Chondrocyte (in vitro differentiated cells): ENCODE data around the gene LRFN2. TPM values are rescaled to one million over a fixed set of nuclear protein-coding genes. Genes with fewer than 3 reads are reported as not detected.
A peak's percentile ranks its signal among the peaks of the same experiment; 100 is the strongest.

Experiments
- DNase-seq: peaks from one replicate; pipeline ENCODE4 v3.0.0; 2021; ENCODE audit warnings: mixed read lengths, low spot score
- H3K27ac Mint-ChIP-seq: one replicate; pipeline ENCODE4 v1.8.0; 2021; ENCODE audit warnings: mild to moderate bottlenecking, moderate library complexity, mixed read lengths; ENCODE audit not compliant: unreplicated experiment
- H3K27me3 Mint-ChIP-seq: 2 replicates; pipeline ENCODE4 v1.8.0; 2021; ENCODE audit warnings: low read depth, mixed read lengths
- H3K36me3 Mint-ChIP-seq: 2 replicates; pipeline ENCODE4 v1.8.0; 2021; ENCODE audit warnings: low read depth, mixed read lengths
- H3K4me1 Mint-ChIP-seq: 2 replicates; pipeline ENCODE4 v1.8.0; 2021; ENCODE audit warnings: low read depth, mild to moderate bottlenecking, mixed read lengths
- H3K4me3 Mint-ChIP-seq: one replicate; pipeline ENCODE4 v1.8.0; 2021; ENCODE audit warnings: mild to moderate bottlenecking, moderate library complexity, mixed read lengths; ENCODE audit not compliant: unreplicated experiment
- H3K9me3 Mint-ChIP-seq: 2 replicates; pipeline ENCODE4 v1.8.0; 2021; ENCODE audit warnings: low read depth, mixed read lengths
- total RNA-seq: library from RNA; stranded (reverse); gene quantifications from 3 replicates; pipeline ENCODE4 v1.2.1, GENCODE V29; 2021
- TF ChIP-seq, protein P1 (sequence below): fragments of 200-600 bp; sonication (generic); IDR thresholded peaks from 2 replicates; pipeline ENCODE4 v1.5.0; 2021; ENCODE audit warnings: antibody characterized with exemption, mild to moderate bottlenecking, moderate library complexity

LRFN2 gene
- total RNA-seq, 1 donor from 2014 or later = 0.05 TPM

DNA sequence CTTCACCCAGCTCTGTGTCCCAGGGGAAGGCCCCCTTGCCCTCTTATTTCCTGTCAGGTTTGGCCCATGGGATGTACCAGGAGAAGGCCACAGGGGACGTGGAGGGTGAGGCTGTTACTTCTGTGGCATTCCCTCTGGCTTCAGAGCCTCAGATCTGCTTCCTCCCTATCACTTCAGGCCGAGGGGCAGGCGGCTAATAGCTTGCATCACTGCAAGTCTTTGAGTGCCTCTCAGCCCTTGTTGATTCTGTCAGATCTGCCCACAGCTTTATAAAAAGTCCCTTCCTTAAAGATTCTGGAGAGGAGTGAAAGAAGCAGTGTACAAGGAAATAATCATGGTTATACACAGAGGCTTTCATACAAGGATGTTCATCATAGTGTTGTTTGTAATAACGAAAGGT, 86.9 kb downstream of the LRFN2 start:
- no peak for DNase-seq
- Mint-ChIP-seq H3K27me3 (peaks cover 21% of the 10 kb centered on the region), H3K9me3 (no peaks in the 10 kb centered on the region), H3K4me3 (no peak overlapping the region), H3K4me1 (peaks cover 3% of the 10 kb centered on the region), H3K27ac (no peak overlapping the region), H3K36me3 (no peaks in the 10 kb centered on the region)
- TF ChIP-seq, protein P1, sequence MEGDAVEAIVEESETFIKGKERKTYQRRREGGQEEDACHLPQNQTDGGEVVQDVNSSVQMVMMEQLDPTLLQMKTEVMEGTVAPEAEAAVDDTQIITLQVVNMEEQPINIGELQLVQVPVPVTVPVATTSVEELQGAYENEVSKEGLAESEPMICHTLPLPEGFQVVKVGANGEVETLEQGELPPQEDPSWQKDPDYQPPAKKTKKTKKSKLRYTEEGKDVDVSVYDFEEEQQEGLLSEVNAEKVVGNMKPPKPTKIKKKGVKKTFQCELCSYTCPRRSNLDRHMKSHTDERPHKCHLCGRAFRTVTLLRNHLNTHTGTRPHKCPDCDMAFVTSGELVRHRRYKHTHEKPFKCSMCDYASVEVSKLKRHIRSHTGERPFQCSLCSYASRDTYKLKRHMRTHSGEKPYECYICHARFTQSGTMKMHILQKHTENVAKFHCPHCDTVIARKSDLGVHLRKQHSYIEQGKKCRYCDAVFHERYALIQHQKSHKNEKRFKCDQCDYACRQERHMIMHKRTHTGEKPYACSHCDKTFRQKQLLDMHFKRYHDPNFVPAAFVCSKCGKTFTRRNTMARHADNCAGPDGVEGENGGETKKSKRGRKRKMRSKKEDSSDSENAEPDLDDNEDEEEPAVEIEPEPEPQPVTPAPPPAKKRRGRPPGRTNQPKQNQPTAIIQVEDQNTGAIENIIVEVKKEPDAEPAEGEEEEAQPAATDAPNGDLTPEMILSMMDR = no peak

GRCh38 chr6:40499215-40499614, 87.9 kb downstream of the LRFN2 start:
- TF ChIP-seq, protein P1 = no peak
- no peak overlapping the region for H3K27ac Mint-ChIP-seq
- peaks cover 3% of the 10 kb centered on the region for H3K4me1 Mint-ChIP-seq
- DNase-seq = no peak
- peaks cover 17% of the 10 kb centered on the region for H3K27me3 Mint-ChIP-seq
- no peaks in the 10 kb centered on the region for H3K9me3 Mint-ChIP-seq
- no peak overlapping the region for H3K4me3 Mint-ChIP-seq
- H3K36me3 Mint-ChIP-seq = no peaks in the 10 kb centered on the region

GRCh38 chr6:40498148-40498547, 89.0 kb downstream of the LRFN2 start:
- Mint-ChIP-seq H3K27me3 (peaks cover 17% of the 10 kb centered on the region), H3K27ac (no peak overlapping the region), H3K36me3 (no peaks in the 10 kb centered on the region), H3K4me1 (peaks cover 3% of the 10 kb centered on the region), H3K4me3 (no peak overlapping the region), H3K9me3 (no peaks in the 10 kb centered on the region)
- TF ChIP-seq, protein P1 = no peak
- DNase-seq = no peak

DNA sequence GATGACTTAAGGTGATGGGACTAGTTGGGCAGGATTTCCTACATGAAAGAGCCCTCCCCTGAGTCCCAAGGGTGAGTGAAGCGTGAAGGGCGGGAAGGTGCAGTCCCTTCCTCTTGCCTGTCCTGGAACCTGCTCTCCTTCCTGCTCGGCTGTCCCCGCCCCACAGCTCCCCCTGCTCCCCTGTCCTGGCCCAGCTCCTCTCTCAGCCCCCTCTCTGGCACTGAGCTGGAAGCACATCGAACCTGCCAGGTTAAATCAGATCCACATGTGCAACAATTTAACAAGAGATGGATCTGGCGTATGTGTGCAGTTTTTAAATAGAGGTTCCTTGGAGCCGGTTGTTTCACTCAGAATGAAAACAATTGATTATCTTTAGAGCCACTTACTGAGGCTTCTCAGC, 95.0 kb downstream of the LRFN2 start:
- Mint-ChIP-seq H3K4me3 (no peak overlapping the region), H3K27ac (no peak overlapping the region), H3K27me3 (peaks cover 41% of the 10 kb centered on the region), H3K9me3 (no peaks in the 10 kb centered on the region), H3K36me3 (no peaks in the 10 kb centered on the region), H3K4me1 (no peaks in the 10 kb centered on the region)
- peak; percentile 61 for DNase-seq
- TF ChIP-seq, protein P1 = no peak

GRCh38 chr6:40490508-40490907, 96.7 kb downstream of the LRFN2 start:
- peak; percentile 75 for DNase-seq
- Mint-ChIP-seq H3K27me3 (peaks cover 58% of the 10 kb centered on the region), H3K4me3 (no peak overlapping the region), H3K4me1 (no peaks in the 10 kb centered on the region), H3K9me3 (no peaks in the 10 kb centered on the region), H3K36me3 (no peaks in the 10 kb centered on the region), H3K27ac (no peak overlapping the region)
- TF ChIP-seq, protein P1 = no peak
